GM12891 (cell line): ENCODE data around the gene FREY1.

Experiments
- PAX5 ChIP-seq: IDR thresholded peaks from 2 replicates; pipeline ENCODE4 v1.6.1; 2011; ENCODE audit warnings: low read length, moderate library complexity, mild to moderate bottlenecking; ENCODE audit not compliant: insufficient read depth, severe bottlenecking
- POLR2A ChIP-seq: IDR thresholded peaks from 2 replicates; pipeline ENCODE4 v1.6.1; 2011; ENCODE audit warnings: low read depth, low read length, control low read depth
- POLR2AphosphoS5 ChIP-seq: IDR thresholded peaks from 2 replicates; pipeline ENCODE4 v1.6.1; 2011; ENCODE audit warnings: low read depth, low read length, control low read depth
- TAF1 ChIP-seq: IDR thresholded peaks from 2 replicates; pipeline ENCODE4 v1.6.1; 2011; ENCODE audit warnings: low read depth, low read length, control low read depth

GRCh38 chr11:45927332-45927683 is 20.2 kb upstream of the FREY1 start:
- TF ChIP-seq TAF1 = no peak
- TF ChIP-seq POLR2AphosphoS5 = no peak
- no peak for TF ChIP-seq POLR2A
- TF ChIP-seq PAX5 = no peak
